Measurements from ENCODE around the gene SLC22A2.

- TF ChIP-seq CTCF (IDR thresholded peaks at IDR 0.05; ENCODE audit: extremely low read depth in 1 of 2, insufficient read depth in 1 of 2, low read depth in 1 of 2, low read length in 2 of 2) (no peak), MAX (IDR thresholded peaks at IDR 0.05; ENCODE audit: insufficient read depth, insufficient read length) (no peak)
Measured at GRCh38 chr6:160238278-160238711, 20.3 kb downstream of the SLC22A2 start.

All from endothelial cell of umbilical vein (primary cell).